HEK293 (cell line): Measurements from ENCODE around the gene ZNF385D.

ENCODE experiments used
- CTCF ChIP-seq: fragments of 450-650 bp; formaldehyde crosslinking; IDR thresholded peaks from 2 replicates; pipeline ENCODE4 v1.5.1; 2016; ENCODE audit warnings: missing biosample characterization, missing genetic modification characterization
- KLF16 ChIP-seq: fragments of 450-650 bp; formaldehyde crosslinking; IDR thresholded peaks from 2 replicates; pipeline ENCODE4 v1.5.1; 2017; ENCODE audit warnings: missing biosample characterization, missing genetic modification characterization
- OSR2 ChIP-seq: fragments of 450-650 bp; formaldehyde crosslinking; IDR thresholded peaks from 2 replicates; pipeline ENCODE4 v1.5.1; 2016; ENCODE audit warnings: missing biosample characterization, missing genetic modification characterization
- SALL2 ChIP-seq: fragments of 450-650 bp; formaldehyde crosslinking; IDR thresholded peaks from 2 replicates; pipeline ENCODE4 v1.5.0; 2017; ENCODE audit warnings: missing biosample characterization, mild to moderate bottlenecking, missing genetic modification characterization, borderline replicate concordance
- ZNF132 ChIP-seq: fragments of 450-650 bp; formaldehyde crosslinking; IDR thresholded peaks from 2 replicates; pipeline ENCODE4 v1.5.1; 2017; ENCODE audit warnings: missing biosample characterization, missing genetic modification characterization, borderline replicate concordance
- ZNF174 ChIP-seq: fragments of 450-650 bp; formaldehyde crosslinking; IDR thresholded peaks from 2 replicates; pipeline ENCODE4 v1.5.0; 2017; ENCODE audit warnings: missing biosample characterization, mild to moderate bottlenecking, missing genetic modification characterization
- ZNF513 ChIP-seq: fragments of 450-650 bp; IDR thresholded peaks from 2 replicates; pipeline ENCODE4 v1.5.1; 2018; ENCODE audit warnings: missing biosample characterization, missing genetic modification characterization
- ZNF664 ChIP-seq: fragments of 450-650 bp; formaldehyde crosslinking; IDR thresholded peaks from 2 replicates; pipeline ENCODE4 v1.5.1; 2016; ENCODE audit warnings: missing biosample characterization, missing genetic modification characterization

GRCh38 chr3:21792176-21792575 is 41.2 kb upstream of the ZNF385D start:
- TF ChIP-seq KLF16 (tag by site-specific recombination) (no peak), CTCF (tag by site-specific recombination) (no peak), SALL2 (tag by site-specific recombination) (no peak), ZNF664 (tag by site-specific recombination) (no peak), ZNF174 (tag by site-specific recombination) (no peak), ZNF132 (tag by site-specific recombination) (no peak), OSR2 (no peak), ZNF513 (tag by site-specific recombination) (no peak)
